Stimulated activated CD4-positive, alpha-beta T cell treated with anti-CD3 and anti-CD28 coated beads, Interleukin-15, amount 100 ng/mL, for 1 hour (primary cell): ENCODE results near the gene SLC10A3.
A peak's percentile ranks its signal among the peaks of the same experiment; 100 is the strongest.
"Not testable (repeated sequence)": the region's sequence is repeated elsewhere in the genome, so short reads cannot be mapped to it uniquely, and the experiment has no call there.

Experiments used
- DNase-seq, 2 donors: peaks; one replicate each; pipeline ENCODE4 v3.0.0-alpha.2; 2020; ENCODE audit warnings: low read depth in 1 of 2, low spot score in 1 of 2

SLC10A3 gene

DNA sequence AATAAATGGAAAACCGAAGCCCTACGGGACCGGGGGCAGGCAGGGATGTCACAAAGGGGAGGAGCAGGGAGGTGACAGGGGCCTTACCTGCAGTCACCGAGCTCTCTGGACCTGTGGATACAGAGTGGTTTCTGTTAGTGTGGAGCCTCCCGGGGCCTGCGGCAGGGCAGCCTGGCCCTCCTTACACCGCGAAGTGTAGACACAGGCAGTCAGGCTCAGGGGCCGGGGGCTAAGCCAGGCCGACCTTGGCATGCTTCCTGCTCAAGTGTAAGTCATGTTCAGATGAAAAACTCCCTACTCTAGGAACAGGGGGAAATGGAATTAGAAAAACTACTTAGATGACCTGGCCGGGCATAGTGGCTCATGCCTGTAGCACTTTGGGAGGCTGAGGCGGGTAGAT, 21.3 kb upstream of the SLC10A3 start:
- no peak for DNase-seq

DNA sequence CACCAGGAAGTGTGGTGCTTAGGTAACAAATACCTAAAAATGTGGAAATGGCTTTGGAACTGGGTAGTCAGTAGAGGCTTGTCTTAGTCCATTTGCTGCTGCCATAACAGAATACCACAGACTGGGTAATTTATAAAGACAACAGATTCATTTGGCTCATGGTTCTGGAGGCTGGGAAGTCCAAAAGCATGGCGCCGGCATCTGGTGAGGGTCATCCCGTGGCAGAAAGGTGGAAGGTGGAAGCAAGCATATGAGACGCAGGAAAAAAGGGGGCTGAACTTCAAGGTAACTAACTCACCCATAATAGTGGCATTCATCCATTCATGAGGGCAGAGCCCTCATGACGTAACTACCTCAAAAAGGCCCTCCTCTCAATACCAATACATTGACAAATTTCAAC, 19.0 kb upstream of the SLC10A3 start:
- DNase-seq = no peak

DNA sequence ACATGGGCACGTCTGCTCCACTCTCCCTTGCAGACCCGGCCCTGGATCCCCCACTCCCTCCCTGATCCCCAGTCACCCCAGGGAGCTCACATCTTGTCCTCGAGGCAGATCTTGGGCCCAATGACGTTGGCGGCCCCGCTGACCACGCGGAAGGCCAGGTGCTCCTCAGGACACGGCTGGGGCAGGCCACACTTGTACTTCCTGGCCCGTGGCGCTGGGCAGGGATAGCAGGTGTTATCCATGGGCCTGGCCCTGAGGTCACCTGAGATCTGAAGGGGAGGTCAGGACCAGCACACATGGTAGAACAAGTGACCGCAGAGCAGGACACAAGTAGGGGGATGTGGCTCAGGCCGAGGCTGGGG, 17.9 kb upstream of the SLC10A3 start:
- DNase-seq = no peak

DNA sequence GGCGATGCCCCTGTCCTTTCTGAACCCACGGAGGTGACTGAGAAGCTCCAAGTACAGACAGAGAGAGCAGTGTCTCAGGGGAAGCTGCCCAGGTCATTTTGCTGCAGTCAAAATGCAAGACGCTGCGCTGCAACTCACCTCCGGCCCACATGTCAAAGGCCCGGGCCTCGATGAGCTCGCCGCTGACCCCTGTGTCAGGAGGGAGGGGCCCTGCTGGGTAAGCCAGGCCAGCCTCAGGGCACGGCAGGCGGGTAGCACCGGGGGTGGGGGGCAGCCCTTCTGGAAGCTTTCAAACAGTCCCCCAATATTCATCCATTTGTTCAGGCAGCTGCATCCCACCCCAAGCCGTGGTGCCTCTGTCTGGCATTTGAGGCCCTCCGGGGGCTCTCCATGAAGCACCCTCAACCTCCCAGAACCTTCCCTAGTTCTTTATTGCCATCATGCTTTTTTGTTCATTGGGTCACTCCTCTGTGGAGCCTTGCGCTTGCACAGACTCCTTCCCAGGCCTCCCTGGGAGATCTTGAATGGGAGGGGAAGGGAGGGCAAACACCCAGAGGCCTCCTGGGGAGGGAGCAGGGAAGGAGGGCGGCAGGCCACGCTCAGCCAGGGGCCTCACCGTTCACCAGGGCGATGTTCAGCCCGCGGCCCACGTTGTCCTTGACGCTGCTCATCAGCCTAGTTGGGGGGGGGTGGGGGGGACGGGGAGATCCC, 17.4 kb upstream of the SLC10A3 start:
- no peak for DNase-seq

DNA sequence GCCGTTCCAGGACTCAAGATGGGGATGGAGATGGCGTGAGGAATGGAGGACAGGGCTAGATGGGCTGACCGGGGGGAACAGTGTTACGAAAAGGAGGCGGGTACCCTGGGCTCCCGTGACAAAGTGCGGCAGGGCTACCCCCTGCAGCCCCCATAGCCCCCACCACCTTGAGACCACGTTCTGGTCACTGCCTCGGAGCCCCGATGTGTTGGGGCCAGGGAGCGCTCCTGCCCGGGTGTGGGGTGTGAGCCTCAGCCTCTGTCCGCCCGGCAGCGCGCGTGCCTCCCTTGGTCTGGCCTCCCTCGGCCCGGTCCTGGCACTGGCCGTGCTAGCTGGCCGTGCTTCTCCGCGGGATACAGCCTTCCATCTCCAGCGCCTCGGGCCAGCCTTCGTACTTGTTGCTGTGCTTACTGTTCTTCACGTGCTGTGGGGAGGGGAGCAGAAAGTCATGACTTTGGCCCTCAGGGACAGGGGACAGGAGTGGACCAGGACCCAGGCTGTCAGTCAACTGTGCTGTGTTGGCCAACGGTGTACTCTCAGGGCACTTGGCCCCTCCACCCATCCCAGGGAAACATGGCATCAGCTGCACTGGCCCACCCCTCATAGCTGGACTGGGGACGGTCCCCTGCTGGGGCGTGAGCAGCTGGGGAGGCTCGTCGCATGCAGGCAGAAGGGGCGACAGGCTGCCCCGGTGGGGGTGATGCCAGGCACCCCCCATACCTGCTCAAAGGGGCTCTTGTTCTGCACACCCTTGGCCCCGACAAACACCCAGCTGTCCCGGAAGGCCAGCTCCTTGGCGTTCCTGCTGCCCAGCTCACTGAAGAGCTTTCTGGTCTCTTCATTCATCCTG, 16.3 kb upstream of the SLC10A3 start:
- no peak for DNase-seq

DNA sequence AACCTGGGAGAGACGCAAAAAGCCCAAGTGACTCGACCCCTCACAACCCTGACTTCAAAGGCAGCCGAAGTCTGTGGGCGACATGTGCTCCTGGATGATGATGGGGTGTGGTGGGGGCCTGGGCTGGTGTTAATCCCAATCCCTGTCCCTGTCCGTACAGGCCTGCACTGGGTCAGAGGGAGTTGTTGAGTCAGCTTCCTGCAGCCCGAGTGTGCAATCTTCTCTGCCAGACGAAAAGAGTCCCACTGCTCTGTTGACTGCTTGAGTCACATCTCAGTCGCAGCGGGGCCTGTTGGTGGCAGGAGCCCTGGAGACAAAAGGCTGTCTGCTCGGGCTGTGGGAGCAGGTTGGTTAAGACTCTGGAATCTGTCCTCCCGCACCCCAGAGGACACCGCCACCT, 15.3 kb upstream of the SLC10A3 start:
- DNase-seq = no peak

DNA sequence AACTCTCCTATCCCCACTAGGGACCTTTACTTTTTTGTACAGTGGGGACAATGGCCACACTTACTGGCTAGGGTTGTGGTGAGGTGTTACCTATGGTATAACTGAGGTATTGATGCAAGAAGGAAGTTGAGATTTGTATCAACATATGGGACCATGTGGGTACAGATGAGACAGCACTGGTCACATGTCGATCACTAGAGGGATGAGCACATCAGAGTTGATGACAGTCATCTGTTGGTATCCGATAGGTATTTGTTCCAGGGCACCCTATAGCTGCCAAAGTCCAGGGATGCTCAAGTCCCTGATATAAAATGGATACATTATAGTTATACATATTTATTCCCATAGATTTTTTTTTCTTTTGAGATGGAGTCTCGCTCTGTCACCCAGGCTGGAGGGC, 12.6 kb upstream of the SLC10A3 start:
- DNase-seq = no peak

DNA sequence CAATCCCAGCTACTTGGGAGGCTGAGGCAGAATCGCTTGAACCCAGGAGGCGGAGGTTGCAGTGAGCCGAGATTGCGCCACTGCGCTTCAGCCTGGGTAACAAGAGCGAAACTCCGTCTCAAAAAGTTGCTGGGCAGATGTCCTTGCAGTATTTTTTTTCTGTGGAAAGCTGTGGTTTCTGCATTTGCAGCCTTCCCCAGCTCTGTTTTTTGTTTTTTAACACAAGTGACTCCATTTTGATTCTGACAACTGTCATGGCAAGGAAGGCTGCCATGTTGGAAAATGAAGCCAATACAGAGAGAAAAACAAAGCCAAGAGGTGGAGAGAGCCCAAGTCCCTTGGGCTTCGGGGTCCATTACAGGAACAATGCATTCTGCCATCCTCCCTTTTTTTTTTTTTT, 11.7 kb upstream of the SLC10A3 start:
- DNase-seq = no peak

DNA sequence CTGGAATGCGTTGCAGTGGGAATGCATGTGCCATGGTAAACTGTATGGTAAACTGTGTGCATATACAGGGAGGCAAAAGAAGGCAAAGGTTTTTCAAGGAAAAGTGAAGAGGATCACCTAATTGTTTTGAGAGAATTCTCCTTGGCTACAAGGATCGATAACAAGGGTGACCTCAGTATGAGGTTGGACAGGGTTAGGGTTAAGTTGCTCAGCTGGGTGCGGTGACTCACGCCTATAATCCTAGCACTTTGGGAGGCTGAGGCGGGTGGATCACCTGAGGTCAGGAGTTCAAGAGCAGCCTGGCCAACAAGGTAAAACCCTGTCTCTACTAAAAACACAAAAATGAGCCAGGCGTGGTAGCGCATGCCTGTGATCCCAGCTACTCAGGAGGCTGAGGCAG, 11.0 kb upstream of the SLC10A3 start:
- not testable (repeated sequence) for DNase-seq

DNA sequence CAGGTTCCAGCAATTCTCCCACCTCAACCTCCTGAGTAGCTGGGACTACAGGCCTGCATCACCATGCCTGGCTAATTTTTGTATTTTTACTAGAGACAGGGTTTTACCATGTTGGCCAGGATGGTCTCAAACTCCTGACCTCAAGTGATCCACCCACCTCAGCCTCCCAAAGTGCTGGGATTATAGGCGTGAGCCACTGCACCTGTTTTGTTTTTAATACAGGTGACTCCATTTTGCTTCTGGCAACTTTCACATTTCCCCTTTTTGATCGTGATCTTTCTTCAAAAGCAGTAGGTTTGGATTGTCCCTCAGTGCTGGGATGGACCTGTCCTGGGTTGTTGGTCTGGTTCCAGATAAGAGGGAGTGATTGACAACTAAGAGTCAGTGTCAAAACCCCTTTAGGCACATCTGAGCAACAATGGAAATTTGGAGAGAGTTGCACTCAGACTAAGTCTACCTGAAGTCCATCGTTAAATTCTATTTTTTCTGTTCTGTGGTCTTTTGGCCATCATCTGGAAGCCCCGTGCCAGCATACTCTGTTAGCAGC, 6.2 kb upstream of the SLC10A3 start:
- DNase-seq = not testable (repeated sequence)

DNA sequence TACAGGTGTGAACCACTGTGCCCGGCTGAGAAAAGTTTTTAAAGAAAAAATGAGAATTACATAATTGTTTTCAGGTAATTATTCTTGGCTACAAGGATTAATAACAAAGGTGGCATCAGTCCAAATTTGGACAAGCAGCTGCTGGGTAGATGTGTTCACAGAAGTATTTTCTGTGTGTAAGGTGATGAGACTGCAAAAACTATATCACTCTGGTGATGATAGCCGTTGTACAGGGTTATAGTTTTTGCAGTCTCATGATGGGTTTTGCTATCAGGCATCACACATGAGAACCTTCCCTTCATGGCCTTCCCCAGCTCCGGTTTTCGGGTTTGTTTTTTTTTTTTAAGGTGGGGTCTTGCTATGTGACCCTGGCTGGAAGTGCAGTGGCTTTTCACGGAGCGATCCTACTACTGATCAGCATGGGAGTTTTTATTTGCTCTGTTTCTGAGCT, 5.1 kb upstream of the SLC10A3 start:
- DNase-seq = no peak

DNA sequence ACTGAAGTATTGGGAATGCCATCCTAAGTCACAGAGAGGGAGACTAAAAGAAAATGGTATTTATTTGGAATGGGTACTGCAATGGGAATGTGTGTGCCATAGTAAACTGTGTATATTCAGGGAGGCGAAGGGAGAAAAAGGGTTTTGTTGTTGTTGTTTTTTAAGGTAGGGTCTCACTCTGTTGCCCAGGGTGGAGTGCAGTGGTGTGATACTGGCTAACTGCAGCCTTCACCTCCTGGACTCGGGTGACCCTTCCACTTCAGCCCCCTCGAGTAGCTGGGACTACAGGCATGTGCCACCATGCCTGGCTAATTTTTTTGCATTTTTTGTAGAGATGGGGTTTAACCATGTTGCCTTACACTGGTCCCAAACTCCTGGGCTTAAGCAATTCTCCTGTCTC, 4.3 kb upstream of the SLC10A3 start:
- DNase-seq = no peak

DNA sequence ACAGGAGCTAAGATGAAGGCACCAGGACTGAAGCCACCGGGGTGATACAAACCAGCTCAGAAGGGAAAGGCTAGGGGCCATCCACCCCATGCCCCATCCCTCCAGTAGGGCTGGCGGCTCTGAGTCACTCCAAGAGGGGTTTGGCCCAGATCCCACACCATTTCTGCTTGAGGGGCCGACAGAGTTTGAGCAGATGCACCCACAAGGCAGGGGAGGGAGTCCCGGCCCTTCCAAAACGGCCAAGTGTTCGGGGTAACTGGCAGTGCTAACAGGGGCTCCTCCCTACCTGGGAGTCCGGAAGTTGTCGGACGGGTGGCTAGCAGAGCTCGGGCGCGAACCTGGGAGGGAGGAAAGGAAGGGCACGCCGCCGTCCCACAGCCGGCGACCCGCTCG, 412 bp downstream of the SLC10A3 start:
- peak in 1 of 2 donors; percentile 4 for DNase-seq

DNA sequence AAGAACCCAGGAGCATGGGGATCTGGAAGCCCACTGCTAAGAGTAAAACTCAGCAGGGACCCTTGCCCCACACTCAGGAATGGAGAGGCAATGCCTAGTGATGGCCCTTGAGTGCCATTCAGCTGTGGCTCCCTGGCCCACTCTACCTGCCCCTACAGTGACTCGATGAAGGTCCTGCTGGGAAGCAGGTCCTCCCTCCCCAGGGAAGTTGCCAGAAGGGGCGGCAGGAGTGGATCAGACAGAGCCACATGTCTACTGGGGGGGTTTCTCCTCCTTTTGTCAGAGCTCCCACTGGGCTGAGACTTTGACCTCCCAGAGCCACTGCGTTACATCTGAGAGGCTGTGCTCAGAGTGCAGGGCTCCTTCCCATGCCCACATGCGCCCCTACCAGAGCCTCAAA, 1.2 kb downstream of the SLC10A3 start:
- DNase-seq = no peak

DNA sequence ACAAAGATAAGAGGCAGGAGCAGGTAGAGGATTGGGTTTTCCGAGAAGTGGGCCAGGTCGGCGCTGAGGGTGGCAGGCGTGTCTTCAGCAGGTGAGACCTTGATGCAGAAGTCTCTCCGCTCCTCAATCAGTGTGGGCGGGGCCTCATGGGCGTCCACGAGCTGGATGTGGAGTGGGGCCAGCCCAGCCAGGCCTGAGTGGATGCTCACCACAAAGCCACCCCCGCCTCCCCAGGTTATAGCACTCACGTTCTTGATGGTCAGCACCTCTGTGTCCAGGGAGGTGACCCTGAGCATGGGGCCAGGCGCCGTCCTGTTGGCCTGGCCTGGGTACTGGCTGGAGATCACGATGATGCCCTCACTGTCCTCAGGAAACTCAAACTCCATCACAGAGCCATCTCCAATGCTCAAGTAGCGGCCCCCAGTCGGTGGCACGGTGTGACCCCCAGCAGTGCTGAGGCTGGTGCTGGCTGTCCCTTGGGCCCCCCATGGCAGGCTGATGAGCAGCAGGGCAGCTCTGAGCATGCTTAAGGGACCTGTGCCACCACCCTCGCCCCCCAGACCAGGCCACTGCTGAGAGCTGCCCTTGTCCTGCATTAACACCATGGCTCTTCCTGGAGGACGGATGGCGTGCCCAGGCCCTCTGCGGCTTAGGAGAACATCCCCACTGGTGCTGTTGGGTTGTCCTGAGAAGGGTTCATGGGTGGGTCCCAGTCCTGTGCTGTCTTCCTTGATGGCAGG, 1.9 kb downstream of the SLC10A3 start:
- DNase-seq = no peak

DNA sequence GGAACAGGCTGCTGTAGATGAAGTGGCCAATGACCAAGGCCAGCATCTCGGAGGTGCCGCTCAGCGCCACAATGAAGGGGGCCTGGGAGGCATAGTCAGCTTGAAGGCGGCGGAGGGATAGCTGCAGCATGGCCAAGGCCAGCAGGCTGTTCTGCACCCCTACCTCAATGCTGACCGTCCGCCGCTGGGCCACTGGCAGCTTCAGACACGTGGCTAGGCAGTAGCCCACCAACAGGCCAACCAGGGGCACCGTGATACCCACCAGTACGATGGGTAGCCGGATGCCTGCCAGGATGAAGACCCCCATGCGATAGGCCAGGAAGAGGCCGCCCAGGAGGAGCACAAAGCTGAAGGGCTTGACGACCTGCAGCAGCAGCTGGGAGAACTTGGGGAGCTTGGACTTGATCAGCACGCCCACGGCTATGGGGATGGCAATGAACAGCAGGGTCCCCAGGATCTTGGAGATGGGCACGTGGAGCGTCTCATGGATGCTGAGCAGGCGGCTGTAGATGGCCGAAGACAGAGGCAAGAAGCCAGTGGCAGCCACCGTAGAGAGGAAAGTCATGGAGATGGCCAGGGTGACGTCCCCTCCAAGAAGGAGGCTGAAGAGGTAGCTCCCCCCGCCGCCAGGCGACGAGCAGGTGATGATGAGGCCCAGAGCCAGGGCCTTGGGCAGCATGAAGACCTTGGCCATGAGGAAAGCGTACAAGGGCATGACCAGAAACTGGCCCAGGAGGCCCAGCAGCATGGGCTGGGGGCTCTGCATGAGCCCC, 2.7 kb downstream of the SLC10A3 start:
- no peak for DNase-seq

DNA sequence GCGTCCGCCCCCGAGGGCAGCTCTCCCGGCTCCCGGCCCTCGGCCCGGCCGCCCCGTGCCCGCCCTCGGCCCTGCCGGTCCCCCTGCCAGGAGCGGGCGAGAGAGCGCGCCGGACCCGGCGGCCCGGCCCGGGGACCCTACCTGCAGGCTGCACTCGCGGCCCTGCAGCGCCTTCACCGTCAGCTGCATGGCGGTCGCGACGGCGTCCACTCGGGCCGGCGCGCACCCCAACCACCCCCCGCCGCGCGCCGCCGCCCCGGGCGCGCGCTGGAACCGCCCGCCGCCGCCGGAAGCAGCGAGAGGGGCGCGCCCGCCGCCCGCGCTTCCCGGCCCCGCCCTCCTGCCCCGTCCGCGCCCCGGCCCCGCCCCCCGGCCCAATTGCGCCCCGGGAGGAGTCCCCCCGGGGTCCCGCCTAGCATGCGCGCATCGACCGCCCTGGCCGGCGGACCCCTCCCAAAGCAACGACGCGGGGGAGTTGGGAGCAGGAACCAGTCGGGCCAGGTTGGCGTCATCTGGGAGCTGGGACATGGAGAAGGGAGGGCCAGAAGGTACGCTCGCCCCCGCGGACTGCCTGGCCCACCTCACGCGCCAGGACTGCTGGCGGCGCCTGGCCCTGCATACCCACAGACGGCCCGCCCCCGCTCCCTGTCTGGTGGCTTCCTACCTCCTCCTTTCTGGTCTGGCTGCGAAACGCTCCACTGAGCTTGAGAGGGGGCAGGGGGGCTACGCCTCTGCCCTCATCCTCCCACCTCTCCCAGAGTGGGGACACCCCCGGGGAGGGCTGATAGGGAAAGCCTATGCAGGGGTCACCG, 3.8 kb downstream of the SLC10A3 start, which contains the start of gene UBL4A:
Gene UBL4A, minus strand, starts transcription at position 220 of the 812 bp plus-strand sequence. Its CDS starts 31 bp downstream, at position 189.
- peak; percentile 15 to 48 for DNase-seq

DNA sequence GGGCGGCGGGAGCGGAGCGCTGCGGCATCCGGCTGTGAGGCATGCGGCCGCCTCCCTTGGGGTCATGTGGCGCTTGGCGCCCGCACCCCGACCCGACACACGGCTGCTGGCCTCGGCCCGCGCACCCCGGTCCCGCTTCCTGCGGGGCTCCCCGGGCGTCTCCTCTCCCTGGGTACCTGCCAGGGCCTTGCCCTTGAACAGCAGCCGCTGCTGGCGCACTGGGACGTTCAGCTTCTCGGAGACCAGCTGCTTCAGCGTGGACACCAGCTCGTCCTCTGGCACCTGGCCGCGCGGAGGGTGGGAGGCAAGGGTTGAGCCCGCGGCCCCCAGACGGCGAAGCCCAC, 4.4 kb downstream of the SLC10A3 start:
- DNase-seq = peak in 1 of 2 donors; percentile 9

DNA sequence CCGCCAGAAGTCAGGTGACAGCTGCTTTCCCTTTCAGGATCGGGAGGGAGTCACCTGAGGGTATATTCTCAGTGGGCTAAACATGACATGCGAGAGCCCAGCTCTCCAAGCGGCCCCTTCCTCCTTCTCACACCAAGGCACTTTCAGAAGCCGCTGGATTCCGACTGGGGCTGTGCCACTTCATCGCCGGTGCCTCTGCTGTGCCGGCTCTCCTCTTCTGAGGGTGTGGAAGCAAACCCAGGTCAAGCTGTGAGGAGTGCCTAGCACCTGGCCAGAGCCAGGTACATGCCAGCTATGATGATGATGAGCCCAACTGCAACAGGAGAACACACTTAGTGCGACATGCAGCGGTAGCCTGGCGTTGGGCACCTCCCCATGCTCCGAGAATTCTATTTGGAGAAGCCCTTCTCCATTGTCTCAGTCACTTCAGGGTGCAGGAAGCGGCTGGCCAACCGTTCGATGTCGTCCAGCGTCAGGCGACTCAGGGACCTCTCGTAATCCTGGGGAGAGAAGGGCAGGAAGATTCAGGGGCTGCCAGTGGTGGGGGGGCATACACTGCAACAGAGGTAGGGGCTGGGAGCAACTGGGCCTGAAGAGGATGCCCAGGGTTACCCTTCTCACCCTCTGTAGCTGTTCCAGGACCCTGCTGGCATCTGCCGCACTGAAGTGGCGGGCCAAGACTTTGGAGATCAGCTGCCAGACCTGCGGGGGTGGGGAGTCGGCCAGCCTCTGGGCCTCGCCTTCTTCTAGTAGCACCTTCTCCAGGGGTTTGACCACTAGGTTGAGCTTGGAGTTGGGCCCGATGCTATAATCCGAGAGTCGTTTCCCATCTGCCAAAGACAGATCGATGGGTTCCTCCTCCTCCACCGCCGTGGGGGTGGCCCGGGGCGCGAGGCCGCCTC, 5.0 kb downstream of the SLC10A3 start:
- no peak for DNase-seq
